Activated naive CD8-positive, alpha-beta T cell (primary cell): ENCODE measurements around the gene MOCOS.

Source experiments
- H3K27ac Mint-ChIP-seq: one replicate; pipeline ENCODE4 v1.8.0; 2021; ENCODE audit warnings: mixed read lengths
- H3K27me3 Mint-ChIP-seq: one replicate; pipeline ENCODE4 v1.8.0; 2021; ENCODE audit warnings: mixed read lengths
- H3K36me3 Mint-ChIP-seq: one replicate; pipeline ENCODE4 v1.8.0; 2021; ENCODE audit warnings: mixed read lengths
- H3K4me1 Mint-ChIP-seq: one replicate; pipeline ENCODE4 v1.8.0; 2021; ENCODE audit warnings: low read depth, mixed read lengths
- H3K4me3 Mint-ChIP-seq: one replicate; pipeline ENCODE4 v1.8.0; 2021; ENCODE audit warnings: mild to moderate bottlenecking, mixed read lengths
- H3K9me3 Mint-ChIP-seq: one replicate; pipeline ENCODE4 v1.8.0; 2021; ENCODE audit warnings: low read depth, mixed read lengths

The MOCOS gene

GRCh38 chr18:36308711-36309435, 121.6 kb downstream of the MOCOS start:
- no peaks in the 10 kb centered on the region for H3K36me3 Mint-ChIP-seq
- peaks cover 18% of the 10 kb centered on the region for H3K27me3 Mint-ChIP-seq

GRCh38 chr18:36309436-36310391, 122.4 kb downstream of the MOCOS start:
- Mint-ChIP-seq H3K36me3 (no peaks in the 10 kb centered on the region), H3K4me1 (no peaks in the 10 kb centered on the region), H3K9me3 (no peaks in the 10 kb centered on the region), H3K27ac (no peak overlapping the region), H3K4me3 (no peak overlapping the region), H3K27me3 (peaks cover 20% of the 10 kb centered on the region)

More at GRCh38 chr18:36308711-36309435, 121.6 kb downstream of the MOCOS start:
- Mint-ChIP-seq H3K4me1 (no peaks in the 10 kb centered on the region), H3K4me3 (no peak overlapping the region), H3K9me3 (no peaks in the 10 kb centered on the region), H3K27ac (no peak overlapping the region)

GRCh38 chr18:36311026-36311570, 123.8 kb downstream of the MOCOS start:
- Mint-ChIP-seq H3K9me3 (no peaks in the 10 kb centered on the region), H3K27me3 (peaks cover 16% of the 10 kb centered on the region), H3K27ac (no peak overlapping the region), H3K4me1 (no peaks in the 10 kb centered on the region), H3K36me3 (no peaks in the 10 kb centered on the region), H3K4me3 (no peak overlapping the region)

- Mint-ChIP-seq H3K4me3 (no peak overlapping the region), H3K27me3 (peaks cover 16% of the 10 kb centered on the region), H3K36me3 (no peaks in the 10 kb centered on the region), H3K9me3 (no peaks in the 10 kb centered on the region), H3K27ac (no peak overlapping the region), H3K4me1 (no peaks in the 10 kb centered on the region)
Observed at GRCh38 chr18:36312806-36313395, 125.6 kb downstream of the MOCOS start.

- no peaks in the 10 kb centered on the region for H3K36me3 Mint-ChIP-seq
- peaks cover 16% of the 10 kb centered on the region for H3K27me3 Mint-ChIP-seq
- H3K4me3 Mint-ChIP-seq = no peak overlapping the region
- no peaks in the 10 kb centered on the region for H3K4me1 Mint-ChIP-seq
- no peak overlapping the region for H3K27ac Mint-ChIP-seq
- peaks cover 10% of the 10 kb centered on the region for H3K9me3 Mint-ChIP-seq
Observed at GRCh38 chr18:36314098-36314497, 126.8 kb downstream of the MOCOS start.

GRCh38 chr18:36314754-36315153, 127.5 kb downstream of the MOCOS start:
- H3K36me3 Mint-ChIP-seq = no peaks in the 10 kb centered on the region
- H3K27ac Mint-ChIP-seq = no peak overlapping the region
- H3K27me3 Mint-ChIP-seq = peaks cover 16% of the 10 kb centered on the region
- no peak overlapping the region for H3K4me3 Mint-ChIP-seq
- H3K9me3 Mint-ChIP-seq = peaks cover 13% of the 10 kb centered on the region
- H3K4me1 Mint-ChIP-seq = no peaks in the 10 kb centered on the region

GRCh38 chr18:36315736-36316135, 128.4 kb downstream of the MOCOS start:
- Mint-ChIP-seq H3K27me3 (peaks cover 15% of the 10 kb centered on the region), H3K36me3 (no peaks in the 10 kb centered on the region), H3K4me1 (no peaks in the 10 kb centered on the region), H3K27ac (no peak overlapping the region), H3K4me3 (no peak overlapping the region), H3K9me3 (peaks cover 13% of the 10 kb centered on the region)

- Mint-ChIP-seq H3K9me3 (peaks cover 13% of the 10 kb centered on the region), H3K4me3 (no peak overlapping the region), H3K27me3 (peaks cover 17% of the 10 kb centered on the region), H3K36me3 (no peaks in the 10 kb centered on the region), H3K4me1 (no peaks in the 10 kb centered on the region), H3K27ac (no peak overlapping the region)
Observed at GRCh38 chr18:36316246-36316645, 128.9 kb downstream of the MOCOS start.
